Thyroid gland (tissue), 4 donors: ENCODE data around the gene TBCC. TPM values are rescaled to one million over a fixed set of nuclear protein-coding genes. Genes with fewer than 3 reads are reported as not detected.

Experiments used
- DNase-seq, 2 donors: peaks; one replicate each; pipeline ENCODE4 v3.0.0-alpha.2; 2019
- H3K27ac ChIP-seq, 3 donors: fragments of 200-600 bp; sonication (generic); 1 replicate in 2 of 3; 2 replicates in 1 of 3; pipeline ENCODE4 v1.5.1; 2016 to 2019; ENCODE audit warnings: mild to moderate bottlenecking in 1 of 3, moderate library complexity in 1 of 3
- H3K27me3 ChIP-seq: fragments of 200-600 bp; sonication (generic); one replicate; pipeline ENCODE4 v1.5.1; 2019
- H3K36me3 ChIP-seq, 2 donors: fragments of 200-600 bp; sonication (generic); one replicate each; pipeline ENCODE4 v1.5.1; 2016 to 2019
- H3K4me1 ChIP-seq, 2 donors: fragments of 200-600 bp; sonication (generic); one replicate each; pipeline ENCODE4 v1.5.1; 2017 to 2019
- H3K4me3 ChIP-seq, 3 donors: fragments of 200-600 bp; sonication (generic); replicated peaks in 1 of 3; 1 replicate in 2 of 3; 2 replicates in 1 of 3; pipeline ENCODE4 v1.5.1; 2016; ENCODE audit warnings: mild to moderate bottlenecking in 1 of 3
- H3K9me3 ChIP-seq: fragments of 200-600 bp; sonication (generic); one replicate; pipeline ENCODE4 v1.5.1; 2017
- POLR2A ChIP-seq, 2 donors: fragments of 450-650 bp; IDR thresholded peaks; one replicate each; pipeline ENCODE4 v1.6.1; 2017; ENCODE audit warnings: antibody characterized with exemption in 2 of 2, mild to moderate bottlenecking in 2 of 2, moderate library complexity in 1 of 2
- WGBS, 2 donors: methylation state at CpG; one replicate each; pipeline ENCODE4 v1.1.5; 2017; 5-methylcytosine and 5-hydroxymethylcytosine counted together
- intact Hi-C: fragments of 100-400 bp; cut with DNase I; formaldehyde crosslinking; loops from one replicate; pipeline ENCODE4 v1.15.1; 2023
- total RNA-seq, 4 donors: library from RNA; depleted of rRNA; stranded (reverse); fragments of >200 nt; gene quantifications; one replicate each; pipeline ENCODE4 v1.2.3, GENCODE V29; 2016
- TF ChIP-seq, protein P1 (sequence below), 6 experiments: fragments of 200-600 bp in 3 of 6; fragments of 450-650 bp in 3 of 6; sonication (generic) in 3 of 6; IDR thresholded peaks; one replicate each; pipeline ENCODE4 v1.5.1; 2016 to 2019; ENCODE audit warnings: antibody characterized with exemption in 6 of 6, mild to moderate bottlenecking in 2 of 6, inconsistent platforms in 1 of 6, moderate library complexity in 1 of 6

Gene TBCC
- total RNA-seq, 4 donors from 2014 or later = 37.2 to 48.9 (median 48.4) TPM

GRCh38 chr6:42702200-42702599 is 43.7 kb downstream of the TBCC start:
- Histone ChIP-seq H3K27ac (peak overlapping the region in 1 of 3 donors; percentile 27), H3K36me3 (no peaks in the 10 kb centered on the region), H3K27me3 (no peaks in the 10 kb centered on the region), H3K4me3 (no peak overlapping the region), H3K4me1 (peaks cover 8 to 12% of the 10 kb centered on the region in 2 donors), H3K9me3 (no peaks in the 10 kb centered on the region)
- no peak for DNase-seq
- WGBS, 2 donors = 59 to 76% methylated on average over 2 of the region's 2 CpGs
- intact Hi-C loops = no loop called here
- no peak for TF ChIP-seq POLR2A (IDR thresholded peaks at IDR 0.05)
- TF ChIP-seq, protein P1, sequence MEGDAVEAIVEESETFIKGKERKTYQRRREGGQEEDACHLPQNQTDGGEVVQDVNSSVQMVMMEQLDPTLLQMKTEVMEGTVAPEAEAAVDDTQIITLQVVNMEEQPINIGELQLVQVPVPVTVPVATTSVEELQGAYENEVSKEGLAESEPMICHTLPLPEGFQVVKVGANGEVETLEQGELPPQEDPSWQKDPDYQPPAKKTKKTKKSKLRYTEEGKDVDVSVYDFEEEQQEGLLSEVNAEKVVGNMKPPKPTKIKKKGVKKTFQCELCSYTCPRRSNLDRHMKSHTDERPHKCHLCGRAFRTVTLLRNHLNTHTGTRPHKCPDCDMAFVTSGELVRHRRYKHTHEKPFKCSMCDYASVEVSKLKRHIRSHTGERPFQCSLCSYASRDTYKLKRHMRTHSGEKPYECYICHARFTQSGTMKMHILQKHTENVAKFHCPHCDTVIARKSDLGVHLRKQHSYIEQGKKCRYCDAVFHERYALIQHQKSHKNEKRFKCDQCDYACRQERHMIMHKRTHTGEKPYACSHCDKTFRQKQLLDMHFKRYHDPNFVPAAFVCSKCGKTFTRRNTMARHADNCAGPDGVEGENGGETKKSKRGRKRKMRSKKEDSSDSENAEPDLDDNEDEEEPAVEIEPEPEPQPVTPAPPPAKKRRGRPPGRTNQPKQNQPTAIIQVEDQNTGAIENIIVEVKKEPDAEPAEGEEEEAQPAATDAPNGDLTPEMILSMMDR (IDR thresholded peaks at IDR 0.05) = no peak

- TF ChIP-seq, protein P1 (IDR thresholded peaks at IDR 0.05) = no peak
- 90 to 91% methylated on average over 12 to 13 of the region's 13 CpGs for WGBS, 2 donors
- Histone ChIP-seq H3K27ac (peak overlapping the region in 2 of 3 donors; percentile 72 to 82), H3K4me3 (no peak overlapping the region), H3K4me1 (peaks cover 37 to 50% of the 10 kb centered on the region in 2 donors), H3K36me3 (no peaks in the 10 kb centered on the region), H3K9me3 (no peaks in the 10 kb centered on the region), H3K27me3 (no peaks in the 10 kb centered on the region)
- intact Hi-C loops = loop anchor here (5.0 kb wide), 1 partner anchor 34 kb away; no protein-coding TSS in a partner anchor
- no peak for DNase-seq
Measured at GRCh38 chr6:42698217-42698616, 47.7 kb downstream of the TBCC start.

GRCh38 chr6:42697268-42697655 is 48.6 kb downstream of the TBCC start:
- H3K4me3 ChIP-seq = no peak overlapping the region
- peaks cover 45 to 58% of the 10 kb centered on the region in 2 donors for H3K4me1 ChIP-seq
- no peak for DNase-seq
- peak overlapping the region; percentile 61 to 82 (median 72) for H3K27ac ChIP-seq
- intact Hi-C loops = loop anchor here (5.0 kb wide), 1 partner anchor 35 kb away; no protein-coding TSS in a partner anchor
- TF ChIP-seq, protein P1 (IDR thresholded peaks at IDR 0.05) = no peak
- TF ChIP-seq POLR2A (IDR thresholded peaks at IDR 0.05) = no peak
- no peaks in the 10 kb centered on the region for H3K36me3 ChIP-seq
- 85 to 90% methylated on average over 5 of the region's 5 CpGs for WGBS, 2 donors
- H3K9me3 ChIP-seq = no peaks in the 10 kb centered on the region
- no peaks in the 10 kb centered on the region for H3K27me3 ChIP-seq

- peak overlapping the region; percentile 61 to 82 (median 72) for H3K27ac ChIP-seq
- no peak overlapping the region for H3K4me3 ChIP-seq
- H3K36me3 ChIP-seq = no peaks in the 10 kb centered on the region
- no peaks in the 10 kb centered on the region for H3K27me3 ChIP-seq
- WGBS, 2 donors = 33 to 39% methylated on average over 7 of the region's 7 CpGs
- peaks cover 50 to 58% of the 10 kb centered on the region in 2 donors for H3K4me1 ChIP-seq
- H3K9me3 ChIP-seq = no peaks in the 10 kb centered on the region
- peak; percentile 64 to 73 for DNase-seq
- no peak for TF ChIP-seq POLR2A (IDR thresholded peaks at IDR 0.05)
- TF ChIP-seq, protein P1 (IDR thresholded peaks at IDR 0.05) = no peak
- intact Hi-C loops = loop anchor here (5.0 kb wide), 1 partner anchor 36 kb away; no protein-coding TSS in a partner anchor
Measured at GRCh38 chr6:42696526-42697267, 49.2 kb downstream of the TBCC start.

GRCh38 chr6:42694586-42694985 is 51.3 kb downstream of the TBCC start:
- intact Hi-C loops = no loop called here
- WGBS, 2 donors = 66 to 71% methylated on average over 4 of the region's 4 CpGs
- peak overlapping the region; percentile 58 to 91 (median 82) for H3K27ac ChIP-seq
- no peaks in the 10 kb centered on the region for H3K9me3 ChIP-seq
- H3K27me3 ChIP-seq = no peaks in the 10 kb centered on the region
- H3K36me3 ChIP-seq = peaks cover 2 to 5% of the 10 kb centered on the region in 2 donors
- no peak overlapping the region for H3K4me3 ChIP-seq
- TF ChIP-seq, protein P1 (IDR thresholded peaks at IDR 0.05) = no peak
- TF ChIP-seq POLR2A (IDR thresholded peaks at IDR 0.05) = no peak
- peaks cover 70 to 77% of the 10 kb centered on the region in 2 donors for H3K4me1 ChIP-seq
- DNase-seq = peak; percentile 31 to 32
